Fibroblast of lung (primary cell): ENCODE measurements around the gene PIN1.

Source experiments
- EZH2 ChIP-seq: IDR thresholded peaks from 2 replicates; pipeline ENCODE4 v1.5.1; 2012; ENCODE audit warnings: low read length, control low read depth, mild to moderate bottlenecking; ENCODE audit errors: missing control alignments
- TF ChIP-seq, protein P1 (sequence below), 2 donors: IDR thresholded peaks in 1 of 2; conservative IDR thresholded peaks in 1 of 2; 1 replicate in 1 of 2; 2 replicates in 1 of 2; pipeline ENCODE4 v1.5.1; 2011 to 2012; ENCODE audit warnings: low read length in 2 of 2, control low read depth in 1 of 2, inconsistent platforms in 1 of 2, low read depth in 1 of 2, mild to moderate bottlenecking in 1 of 2

DNA sequence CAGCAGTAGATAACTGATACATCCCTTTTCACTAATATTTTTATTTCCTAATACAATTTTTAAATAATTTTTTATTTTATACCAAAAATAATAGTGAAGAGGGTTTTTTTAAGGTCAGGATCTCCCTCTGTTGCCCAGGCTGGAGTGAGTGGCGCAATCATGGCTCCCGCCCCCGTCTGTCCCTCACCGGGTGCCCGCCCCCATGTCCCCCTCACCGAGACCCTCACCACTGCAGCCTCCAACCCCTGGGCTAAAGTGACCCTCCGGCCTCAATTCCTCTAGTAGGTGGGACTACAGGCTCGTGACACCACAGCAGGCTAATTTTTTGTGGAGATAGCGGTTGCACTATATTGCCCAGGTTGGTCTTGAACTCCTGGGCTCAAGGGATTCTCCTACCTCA is 48.8 kb upstream of the PIN1 start:
- TF ChIP-seq, protein P1, sequence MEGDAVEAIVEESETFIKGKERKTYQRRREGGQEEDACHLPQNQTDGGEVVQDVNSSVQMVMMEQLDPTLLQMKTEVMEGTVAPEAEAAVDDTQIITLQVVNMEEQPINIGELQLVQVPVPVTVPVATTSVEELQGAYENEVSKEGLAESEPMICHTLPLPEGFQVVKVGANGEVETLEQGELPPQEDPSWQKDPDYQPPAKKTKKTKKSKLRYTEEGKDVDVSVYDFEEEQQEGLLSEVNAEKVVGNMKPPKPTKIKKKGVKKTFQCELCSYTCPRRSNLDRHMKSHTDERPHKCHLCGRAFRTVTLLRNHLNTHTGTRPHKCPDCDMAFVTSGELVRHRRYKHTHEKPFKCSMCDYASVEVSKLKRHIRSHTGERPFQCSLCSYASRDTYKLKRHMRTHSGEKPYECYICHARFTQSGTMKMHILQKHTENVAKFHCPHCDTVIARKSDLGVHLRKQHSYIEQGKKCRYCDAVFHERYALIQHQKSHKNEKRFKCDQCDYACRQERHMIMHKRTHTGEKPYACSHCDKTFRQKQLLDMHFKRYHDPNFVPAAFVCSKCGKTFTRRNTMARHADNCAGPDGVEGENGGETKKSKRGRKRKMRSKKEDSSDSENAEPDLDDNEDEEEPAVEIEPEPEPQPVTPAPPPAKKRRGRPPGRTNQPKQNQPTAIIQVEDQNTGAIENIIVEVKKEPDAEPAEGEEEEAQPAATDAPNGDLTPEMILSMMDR (conservative IDR thresholded peaks at IDR 0.05 in 1 of 2, IDR thresholded peaks at IDR 0.05 in 1 of 2; ENCODE audit: low read depth in 1 of 2, low read length in 2 of 2): no peak
- no peak for TF ChIP-seq EZH2
